Measurements from ENCODE around the gene CROCC2.

Gene CROCC2

GRCh38 chr2:240865391-240865790 is 40.7 kb upstream of the CROCC2 start:
- peaks cover 3% of the 10 kb centered on the region; the same call in 1 of the 2 replicates for H3K27me3 ChIP-seq (ENCODE audit: insufficient read depth, low read length)
- H3K4me2 ChIP-seq (ENCODE audit: low read length), result no peak overlapping the region
- no peaks in the 10 kb centered on the region for H4K20me1 ChIP-seq (ENCODE audit: insufficient read depth, low read length)
- H3K36me3 ChIP-seq (ENCODE audit: insufficient read depth, low read length), result no peaks in the 10 kb centered on the region
- H3K9me2 ChIP-seq (ENCODE audit: low read depth, low read length), result no peaks in the 10 kb centered on the region
- no peaks in the 10 kb centered on the region for H3K79me2 ChIP-seq (ENCODE audit: insufficient read depth, low read length)
- H3F3A ChIP-seq (ENCODE audit: insufficient read depth, low read length), result no peaks in the 10 kb centered on the region
- TF ChIP-seq, protein P1, sequence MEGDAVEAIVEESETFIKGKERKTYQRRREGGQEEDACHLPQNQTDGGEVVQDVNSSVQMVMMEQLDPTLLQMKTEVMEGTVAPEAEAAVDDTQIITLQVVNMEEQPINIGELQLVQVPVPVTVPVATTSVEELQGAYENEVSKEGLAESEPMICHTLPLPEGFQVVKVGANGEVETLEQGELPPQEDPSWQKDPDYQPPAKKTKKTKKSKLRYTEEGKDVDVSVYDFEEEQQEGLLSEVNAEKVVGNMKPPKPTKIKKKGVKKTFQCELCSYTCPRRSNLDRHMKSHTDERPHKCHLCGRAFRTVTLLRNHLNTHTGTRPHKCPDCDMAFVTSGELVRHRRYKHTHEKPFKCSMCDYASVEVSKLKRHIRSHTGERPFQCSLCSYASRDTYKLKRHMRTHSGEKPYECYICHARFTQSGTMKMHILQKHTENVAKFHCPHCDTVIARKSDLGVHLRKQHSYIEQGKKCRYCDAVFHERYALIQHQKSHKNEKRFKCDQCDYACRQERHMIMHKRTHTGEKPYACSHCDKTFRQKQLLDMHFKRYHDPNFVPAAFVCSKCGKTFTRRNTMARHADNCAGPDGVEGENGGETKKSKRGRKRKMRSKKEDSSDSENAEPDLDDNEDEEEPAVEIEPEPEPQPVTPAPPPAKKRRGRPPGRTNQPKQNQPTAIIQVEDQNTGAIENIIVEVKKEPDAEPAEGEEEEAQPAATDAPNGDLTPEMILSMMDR (IDR thresholded peaks at IDR 0.05; ENCODE audit: low read length), result no peak
- no peak for TF ChIP-seq EZH2 (IDR thresholded peaks at IDR 0.05; ENCODE audit: borderline replicate concordance, low read length)
- no peak overlapping the region for H3K9ac ChIP-seq (ENCODE audit: low read length)
- H3K9me3 ChIP-seq (ENCODE audit: low read length), result no peaks in the 10 kb centered on the region
- no peak overlapping the region for H2AFZ ChIP-seq (ENCODE audit: low read length)
- H3K27ac ChIP-seq (ENCODE audit: low read depth, low read length, poor library complexity, severe bottlenecking), result no peak overlapping the region
- no peaks in the 10 kb centered on the region for H3K4me1 ChIP-seq (ENCODE audit: insufficient read depth, low read length, severe bottlenecking)
- no peak overlapping the region for H3K4me3 ChIP-seq (ENCODE audit: low read depth, low read length, poor library complexity, severe bottlenecking)

DNA sequence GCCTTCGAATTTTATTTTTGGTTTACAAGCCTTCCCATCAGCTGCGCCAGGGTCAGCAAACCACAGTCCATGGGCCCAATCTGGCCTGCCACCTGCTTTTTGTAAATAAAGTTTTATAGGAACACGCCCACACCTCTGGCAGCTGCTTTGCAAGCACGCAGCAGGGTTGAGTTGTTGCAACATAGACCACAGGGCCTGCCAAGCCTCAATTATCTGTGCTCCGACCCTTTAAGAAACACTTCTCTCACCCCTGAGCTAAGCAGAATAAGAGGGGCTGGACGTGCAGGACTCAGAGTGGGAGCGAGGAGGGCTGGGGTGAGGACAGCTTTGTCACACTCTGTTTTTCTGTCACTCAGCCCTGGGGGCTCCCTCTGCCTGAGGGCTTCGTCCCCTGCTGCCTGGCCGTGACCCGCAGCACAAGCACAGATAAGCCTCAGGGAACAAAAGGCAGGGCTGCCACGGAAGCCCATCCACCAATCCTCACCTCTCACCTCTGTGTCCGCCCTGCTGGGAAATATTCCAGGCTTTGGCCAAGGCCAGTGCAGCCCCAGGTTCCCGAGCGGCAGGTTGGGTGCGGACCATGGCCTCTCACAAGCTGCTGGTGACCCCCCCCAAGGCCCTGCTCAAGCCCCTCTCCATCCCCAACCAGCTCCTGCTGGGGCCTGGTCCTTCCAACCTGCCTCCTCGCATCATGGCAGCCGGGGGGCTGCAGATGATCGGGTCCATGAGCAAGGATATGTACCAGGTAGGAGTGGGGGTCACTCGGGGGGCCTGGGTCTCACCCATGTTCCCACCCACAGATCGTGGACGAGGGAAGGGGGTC is 37.6 kb upstream of the CROCC2 start, which contains the start of gene AGXT:
Gene AGXT (plus strand): TSS at position 539 of the 823 bp plus-strand sequence. CDS start 42 bp downstream, at position 581.
- Histone ChIP-seq H3K36me3 (ENCODE audit: insufficient read depth, low read length) (no peaks in the 10 kb centered on the region), H3K27me3 (ENCODE audit: insufficient read depth, low read length) (peaks cover 3% of the 10 kb centered on the region; the same call in 1 of the 2 replicates), H3K9ac (ENCODE audit: low read length) (no peak within 1 kb of the TSS), H3K4me2 (ENCODE audit: low read length) (no peak within 1 kb of the TSS), H3K4me3 (ENCODE audit: low read depth, low read length, poor library complexity, severe bottlenecking) (no peak within 1 kb of the TSS), H3K27ac (ENCODE audit: low read depth, low read length, poor library complexity, severe bottlenecking) (no peak within 1 kb of the TSS), H2AFZ (ENCODE audit: low read length) (no peak within 1 kb of the TSS), H3K9me3 (ENCODE audit: low read length) (no peaks in the 10 kb centered on the region), H3K9me2 (ENCODE audit: low read depth, low read length) (no peaks in the 10 kb centered on the region), H3K79me2 (ENCODE audit: insufficient read depth, low read length) (no peaks in the 10 kb centered on the region), H3F3A (ENCODE audit: insufficient read depth, low read length) (no peaks in the 10 kb centered on the region), H3K4me1 (ENCODE audit: insufficient read depth, low read length, severe bottlenecking) (no peaks in the 10 kb centered on the region), H4K20me1 (ENCODE audit: insufficient read depth, low read length) (no peaks in the 10 kb centered on the region)
- TF ChIP-seq, protein P1 (IDR thresholded peaks at IDR 0.05; ENCODE audit: low read length), result no peak
- no peak for TF ChIP-seq EZH2 (IDR thresholded peaks at IDR 0.05; ENCODE audit: borderline replicate concordance, low read length)

DNA sequence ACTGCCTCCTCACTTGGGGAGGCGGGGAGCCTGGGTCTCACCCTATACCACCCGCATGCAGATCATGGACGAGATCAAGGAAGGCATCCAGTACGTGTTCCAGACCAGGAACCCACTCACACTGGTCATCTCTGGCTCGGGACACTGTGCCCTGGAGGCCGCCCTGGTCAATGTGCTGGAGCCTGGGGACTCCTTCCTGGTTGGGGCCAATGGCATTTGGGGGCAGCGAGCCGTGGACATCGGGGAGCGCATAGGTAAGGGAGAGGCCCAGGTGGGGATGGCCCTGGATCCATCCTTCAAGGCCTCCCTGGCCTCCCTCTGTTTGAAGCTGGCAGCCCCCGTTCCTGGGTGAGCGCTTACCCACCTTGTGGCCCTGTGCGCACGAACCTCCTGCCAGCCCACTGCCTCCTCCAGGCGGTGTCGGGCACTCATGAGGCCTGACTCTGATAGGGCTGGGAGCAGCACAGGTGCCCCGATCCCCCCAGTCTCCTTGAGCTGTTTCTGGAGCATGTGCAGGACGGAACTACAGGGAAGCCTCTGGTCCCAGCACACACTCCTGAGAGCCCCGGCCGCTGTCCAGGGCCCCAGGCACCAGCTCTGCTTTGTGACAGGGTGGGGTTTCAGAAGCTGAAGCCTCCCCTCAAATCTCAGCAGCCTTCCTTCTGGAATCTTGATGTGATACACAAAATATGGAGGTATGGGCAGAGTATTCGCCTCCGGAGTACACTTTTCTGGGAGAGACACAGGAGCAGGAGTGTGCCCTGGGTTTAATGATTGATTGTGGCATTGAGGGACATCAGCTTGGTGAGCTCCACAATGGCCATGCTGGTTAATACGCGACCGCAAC is 36.8 kb upstream of the CROCC2 start:
- Histone ChIP-seq H3K27me3 (ENCODE audit: insufficient read depth, low read length) (peaks cover 3% of the 10 kb centered on the region; the same call in 1 of the 2 replicates), H3K9ac (ENCODE audit: low read length) (no peak overlapping the region), H3K4me2 (ENCODE audit: low read length) (no peak overlapping the region), H3F3A (ENCODE audit: insufficient read depth, low read length) (no peaks in the 10 kb centered on the region), H4K20me1 (ENCODE audit: insufficient read depth, low read length) (no peaks in the 10 kb centered on the region), H2AFZ (ENCODE audit: low read length) (no peak overlapping the region), H3K9me2 (ENCODE audit: low read depth, low read length) (no peaks in the 10 kb centered on the region), H3K36me3 (ENCODE audit: insufficient read depth, low read length) (no peaks in the 10 kb centered on the region), H3K9me3 (ENCODE audit: low read length) (no peaks in the 10 kb centered on the region), H3K4me1 (ENCODE audit: insufficient read depth, low read length, severe bottlenecking) (no peaks in the 10 kb centered on the region), H3K4me3 (ENCODE audit: low read depth, low read length, poor library complexity, severe bottlenecking) (no peak overlapping the region), H3K27ac (ENCODE audit: low read depth, low read length, poor library complexity, severe bottlenecking) (no peak overlapping the region), H3K79me2 (ENCODE audit: insufficient read depth, low read length) (no peaks in the 10 kb centered on the region)
- no peak for TF ChIP-seq EZH2 (IDR thresholded peaks at IDR 0.05; ENCODE audit: borderline replicate concordance, low read length)
- TF ChIP-seq, protein P1 (IDR thresholded peaks at IDR 0.05; ENCODE audit: low read length), result no peak
